K562 (cell line): Measurements from ENCODE around the gene QPRT. TPM values are rescaled to one million over a fixed set of nuclear protein-coding genes. Genes with fewer than 3 reads are reported as not detected.
"Not testable (repeated sequence)": the region's sequence is repeated elsewhere in the genome, so short reads cannot be mapped to it uniquely, and the experiment has no call there.

ENCODE experiments used
- ATF7 ChIP-seq: fragments of 450-650 bp; IDR thresholded peaks from 2 replicates; pipeline ENCODE4 v1.7.1; 2014; ENCODE audit warnings: mild to moderate bottlenecking, moderate library complexity
- CREB1 ChIP-seq, 2 experiments: sonication (generic) in 1 of 2; formaldehyde crosslinking in 1 of 2; IDR thresholded peaks; 2 replicates each; pipeline versions ENCODE4 v1.6.1 to v1.8.0; 2012 to 2022; ENCODE audit warnings: inconsistent platforms in 1 of 2, mild to moderate bottlenecking in 1 of 2, missing genetic modification reagents in 1 of 2, moderate library complexity in 1 of 2
- CREM ChIP-seq: IDR thresholded peaks from 2 replicates; pipeline ENCODE4 v1.6.1; 2014; ENCODE audit warnings: antibody characterized with exemption, low read depth
- CTBP1 ChIP-seq: fragments of 450-650 bp; IDR thresholded peaks from 2 replicates; pipeline ENCODE4 v1.6.1; 2016; ENCODE audit warnings: borderline replicate concordance
- L3MBTL2 ChIP-seq: fragments of 450-650 bp; IDR thresholded peaks from 2 replicates; pipeline ENCODE4 v1.6.1; 2016; ENCODE audit warnings: mild to moderate bottlenecking, moderate library complexity
- MYC ChIP-seq, 2 experiments: fragments of 250-450 bp in 1 of 2; sonication (Bioruptor Pico) in 1 of 2; IDR thresholded peaks; 2 replicates each; pipeline versions ENCODE4 v1.5.1 to v1.6.1; 2012 to 2021; ENCODE audit warnings: low read depth in 2 of 2, borderline replicate concordance in 1 of 2, improper control_type of control experiment in 1 of 2, low read length in 1 of 2, mild to moderate bottlenecking in 1 of 2, moderate library complexity in 1 of 2
- RAD21 ChIP-seq, 2 experiments: fragments of 250-450 bp in 1 of 2; fragments of 450-650 bp in 1 of 2; sonication (Bioruptor Pico) in 1 of 2; formaldehyde crosslinking in 1 of 2; IDR thresholded peaks in 1 of 2; conservative IDR thresholded peaks in 1 of 2; 2 replicates each; pipeline versions ENCODE4 v1.4.0 to v1.8.0; 2020 to 2022; ENCODE audit warnings: mild to moderate bottlenecking in 2 of 2, moderate library complexity in 1 of 2
- RAD51 ChIP-seq: fragments of 450-650 bp; IDR thresholded peaks from 2 replicates; pipeline ENCODE4 v1.7.1; 2016; ENCODE audit warnings: low read depth, mild to moderate bottlenecking, borderline replicate concordance
- RFX1 ChIP-seq: fragments of 450-650 bp; IDR thresholded peaks from 2 replicates; pipeline ENCODE4 v1.6.1; 2016; ENCODE audit warnings: mild to moderate bottlenecking, moderate library complexity
- SMC3 ChIP-seq: conservative IDR thresholded peaks from 2 replicates; pipeline ENCODE4 v1.6.1; 2011; ENCODE audit warnings: low read depth, low read length, improper control_type of control experiment; ENCODE audit not compliant: insufficient read depth
- polyA plus RNA-seq, 8 experiments: library from polyadenylated mRNA; depleted of rRNA in 4 of 8; stranded (reverse) in 5 of 8; unstranded in 3 of 8; fragments of >200 nt; fragmentation: Nextera tagmentation in 2 of 8; fragmentation: Illumina TruSeq in 1 of 8; extraction: Ambion mirVana in 2 of 8; extraction: Trizol in 1 of 8; gene quantifications; 2 replicates each; pipeline versions ENCODE4 v1.2.1 to v1.2.3, GENCODE V29; 2011 to 2014; ENCODE audit warnings: inconsistent platforms in 1 of 8, missing spikeins in 1 of 8
- total RNA-seq, 7 experiments: library from RNA; depleted of rRNA in 6 of 7; stranded (reverse); fragments of >200 nt in 6 of 7; fragmentation: Illumina TruSeq in 2 of 7; extraction: Trizol in 2 of 7; gene quantifications; 2 replicates each; pipeline versions ENCODE4 v1.2.1 to v1.2.3, GENCODE V29; 2011 to 2021; ENCODE audit warnings: low replicate concordance in 1 of 7
- TF ChIP-seq, protein P1 (sequence below), 2 experiments: fragments of 450-650 bp in 1 of 2; sonication (generic) in 1 of 2; formaldehyde crosslinking in 1 of 2; IDR thresholded peaks in 1 of 2; conservative IDR thresholded peaks in 1 of 2; 2 replicates each; pipeline versions ENCODE4 v1.6.1 to v1.8.1; 2016 to 2023; ENCODE audit warnings: mild to moderate bottlenecking in 2 of 2, moderate library complexity in 2 of 2, inconsistent platforms in 1 of 2, missing genetic modification reagents in 1 of 2
- TF ChIP-seq, protein P2 (sequence below): IDR thresholded peaks from 2 replicates; pipeline ENCODE4 v1.6.1; 2011; ENCODE audit warnings: borderline replicate concordance, low read depth, mild to moderate bottlenecking, moderate library complexity, low read length; ENCODE audit not compliant: insufficient read depth, poor library complexity, severe bottlenecking
- TF ChIP-seq, protein P3 (sequence below), 3 experiments: IDR thresholded peaks in 2 of 3; conservative IDR thresholded peaks in 1 of 3; 2 replicates each; pipeline ENCODE4 v1.5.1; 2011 to 2012; ENCODE audit warnings: low read length in 3 of 3, mild to moderate bottlenecking in 3 of 3, control low read depth in 2 of 3, improper control_type of control experiment in 1 of 3, inconsistent platforms in 1 of 3, low read depth in 1 of 3, mixed read lengths in 1 of 3, moderate library complexity in 1 of 3; ENCODE audit not compliant: insufficient read depth in 2 of 3

The QPRT gene
- total and polyA plus RNA-seq, 9 of the 15 experiments (the other 6 are each of a cell fraction or from before 2014, with no cell fraction given), result 7.7 to 112 (median 64.1) TPM

DNA sequence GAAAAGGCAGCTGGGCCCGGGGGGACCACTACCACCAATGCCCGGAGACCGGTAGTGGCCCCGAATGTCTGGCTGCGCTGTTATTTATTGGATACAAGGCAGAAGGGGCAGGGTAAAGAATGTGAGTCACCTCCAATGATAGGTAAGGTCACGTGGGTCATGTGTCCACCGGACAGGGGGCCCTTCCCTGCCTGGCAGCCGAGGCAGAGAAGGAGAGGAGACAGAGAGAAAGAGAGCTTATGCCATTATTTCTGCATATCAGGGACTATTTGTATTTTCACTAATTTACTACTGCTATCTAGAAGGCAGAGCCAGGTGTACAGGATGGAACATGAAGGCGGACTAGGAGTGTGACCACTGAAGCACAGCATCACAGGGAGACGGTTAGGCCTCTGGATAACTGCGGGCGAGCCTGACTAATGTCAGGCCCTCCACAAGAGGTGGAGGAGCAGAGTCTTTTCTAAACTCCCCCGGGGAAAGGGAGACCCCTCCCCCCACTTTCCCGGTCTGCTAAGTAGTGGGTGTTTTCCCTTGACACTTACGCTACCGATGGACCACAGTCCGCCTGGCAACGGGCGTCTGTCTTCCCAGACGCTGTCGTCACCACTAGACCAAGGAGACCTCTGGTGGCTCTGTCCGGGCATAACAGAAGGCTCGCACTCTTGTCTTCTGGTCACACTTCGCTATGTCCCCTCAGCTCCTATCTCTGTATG, 42.3 kb downstream of the QPRT start (continued):
- TF ChIP-seq, protein P1, sequence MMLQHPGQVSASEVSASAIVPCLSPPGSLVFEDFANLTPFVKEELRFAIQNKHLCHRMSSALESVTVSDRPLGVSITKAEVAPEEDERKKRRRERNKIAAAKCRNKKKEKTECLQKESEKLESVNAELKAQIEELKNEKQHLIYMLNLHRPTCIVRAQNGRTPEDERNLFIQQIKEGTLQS (IDR thresholded peaks at IDR 0.05), result peak; percentile 39; the same call in 1 of the 2 replicates
- TF ChIP-seq, protein P1 (CRISPR knock-in tag; conservative IDR thresholded peaks at IDR 0.05), result not testable (repeated sequence)
- TF ChIP-seq SMC3, result peak; percentile 56
- TF ChIP-seq, protein P2, sequence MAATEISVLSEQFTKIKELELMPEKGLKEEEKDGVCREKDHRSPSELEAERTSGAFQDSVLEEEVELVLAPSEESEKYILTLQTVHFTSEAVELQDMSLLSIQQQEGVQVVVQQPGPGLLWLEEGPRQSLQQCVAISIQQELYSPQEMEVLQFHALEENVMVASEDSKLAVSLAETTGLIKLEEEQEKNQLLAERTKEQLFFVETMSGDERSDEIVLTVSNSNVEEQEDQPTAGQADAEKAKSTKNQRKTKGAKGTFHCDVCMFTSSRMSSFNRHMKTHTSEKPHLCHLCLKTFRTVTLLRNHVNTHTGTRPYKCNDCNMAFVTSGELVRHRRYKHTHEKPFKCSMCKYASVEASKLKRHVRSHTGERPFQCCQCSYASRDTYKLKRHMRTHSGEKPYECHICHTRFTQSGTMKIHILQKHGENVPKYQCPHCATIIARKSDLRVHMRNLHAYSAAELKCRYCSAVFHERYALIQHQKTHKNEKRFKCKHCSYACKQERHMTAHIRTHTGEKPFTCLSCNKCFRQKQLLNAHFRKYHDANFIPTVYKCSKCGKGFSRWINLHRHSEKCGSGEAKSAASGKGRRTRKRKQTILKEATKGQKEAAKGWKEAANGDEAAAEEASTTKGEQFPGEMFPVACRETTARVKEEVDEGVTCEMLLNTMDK, result peak; percentile 15
- 0 out of 2 replicates have a peak, but pooled peaks have one; percentile 23 for TF ChIP-seq RAD51
- 0 out of 2 replicates have a peak, but pooled peaks have one; percentile 19 for TF ChIP-seq MYC (IDR thresholded peaks at IDR 0.05; ENCODE audit: low read depth, low read length)
- TF ChIP-seq MYC (CRISPR knock-in tag; IDR thresholded peaks at IDR 0.05; ENCODE audit: borderline replicate concordance, low read depth), result not testable (repeated sequence)
- TF ChIP-seq RAD21 (CRISPR knock-in tag; conservative IDR thresholded peaks at IDR 0.05 in 1 of 2, IDR thresholded peaks at IDR 0.05 in 1 of 2), result peak; percentile 75 to 86
- peak; percentile 43; the same call in 1 of the 2 replicates for TF ChIP-seq RFX1
- peak; percentile 90 for TF ChIP-seq CREM
- peak; percentile 72; the same call in 1 of the 2 replicates for TF ChIP-seq ATF7
- TF ChIP-seq, protein P3, sequence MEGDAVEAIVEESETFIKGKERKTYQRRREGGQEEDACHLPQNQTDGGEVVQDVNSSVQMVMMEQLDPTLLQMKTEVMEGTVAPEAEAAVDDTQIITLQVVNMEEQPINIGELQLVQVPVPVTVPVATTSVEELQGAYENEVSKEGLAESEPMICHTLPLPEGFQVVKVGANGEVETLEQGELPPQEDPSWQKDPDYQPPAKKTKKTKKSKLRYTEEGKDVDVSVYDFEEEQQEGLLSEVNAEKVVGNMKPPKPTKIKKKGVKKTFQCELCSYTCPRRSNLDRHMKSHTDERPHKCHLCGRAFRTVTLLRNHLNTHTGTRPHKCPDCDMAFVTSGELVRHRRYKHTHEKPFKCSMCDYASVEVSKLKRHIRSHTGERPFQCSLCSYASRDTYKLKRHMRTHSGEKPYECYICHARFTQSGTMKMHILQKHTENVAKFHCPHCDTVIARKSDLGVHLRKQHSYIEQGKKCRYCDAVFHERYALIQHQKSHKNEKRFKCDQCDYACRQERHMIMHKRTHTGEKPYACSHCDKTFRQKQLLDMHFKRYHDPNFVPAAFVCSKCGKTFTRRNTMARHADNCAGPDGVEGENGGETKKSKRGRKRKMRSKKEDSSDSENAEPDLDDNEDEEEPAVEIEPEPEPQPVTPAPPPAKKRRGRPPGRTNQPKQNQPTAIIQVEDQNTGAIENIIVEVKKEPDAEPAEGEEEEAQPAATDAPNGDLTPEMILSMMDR (IDR thresholded peaks at IDR 0.05 in 2 of 3, conservative IDR thresholded peaks at IDR 0.05 in 1 of 3; ENCODE audit: insufficient read depth in 2 of 3, low read depth in 1 of 3, low read length in 3 of 3), result peak; percentile 65 to 71 (median 70)
- 0 out of 2 replicates have a peak, but pooled peaks have one; percentile 28 for TF ChIP-seq CREB1 (IDR thresholded peaks at IDR 0.05)
- TF ChIP-seq CREB1 (CRISPR knock-in tag; IDR thresholded peaks at IDR 0.05), result peak; percentile 51; the same call in 1 of the 2 replicates
- 0 out of 2 replicates have a peak, but pooled peaks have one; percentile 22 for TF ChIP-seq CTBP1
- TF ChIP-seq L3MBTL2, result 0 out of 2 replicates have a peak, but pooled peaks have one; percentile 11
